Fibroblast of villous mesenchyme (primary cell): ENCODE data around the gene SHISAL1. TPM values are rescaled to one million over a fixed set of nuclear protein-coding genes. Genes with fewer than 3 reads are reported as not detected.

Source experiments
- DNase-seq: peaks from one replicate; pipeline ENCODE4 v3.0.0-alpha.2; 2010; ENCODE audit warnings: low read depth
- H3K4me3 ChIP-seq: 2 replicates; pipeline ENCODE4 v1.5.1; 2011; ENCODE audit warnings: low read depth, mild to moderate bottlenecking, low read length
- CTCF ChIP-seq: IDR thresholded peaks from 2 replicates; pipeline ENCODE4 v1.5.1; 2012; ENCODE audit warnings: low read depth, mild to moderate bottlenecking, low read length; ENCODE audit not compliant: insufficient read depth
- total RNA-seq: library from RNA; depleted of rRNA; stranded (reverse); fragments of >200 nt; gene quantifications from 2 replicates; pipeline ENCODE4 v1.2.3, GENCODE V29; 2012

SHISAL1 gene
- total RNA-seq, 1 donor, result 3.0 TPM

- peak; percentile 4 for TF ChIP-seq CTCF
- DNase-seq, result peak; percentile 46
- no peak overlapping the region for H3K4me3 ChIP-seq
These were observed 19.3 kb upstream of the SHISAL1 start for GRCh38 chr22:44331881-44332714.

- TF ChIP-seq CTCF, result no peak
- peak overlapping the region; percentile 12 for H3K4me3 ChIP-seq
- DNase-seq, result no peak
These were observed 18.3 kb upstream of the SHISAL1 start for GRCh38 chr22:44330744-44331660.

- no peak for TF ChIP-seq CTCF
- no peak for DNase-seq
- no peak overlapping the region for H3K4me3 ChIP-seq
These were observed 17.5 kb upstream of the SHISAL1 start for GRCh38 chr22:44330188-44330743.

- peak; percentile 13 for TF ChIP-seq CTCF
- H3K4me3 ChIP-seq, result no peak overlapping the region
- DNase-seq, result no peak
These were observed 16.5 kb upstream of the SHISAL1 start for GRCh38 chr22:44329179-44329796.

GRCh38 chr22:44328762-44329161 lies 16.0 kb upstream of the SHISAL1 start:
- TF ChIP-seq CTCF, result no peak
- H3K4me3 ChIP-seq, result no peak overlapping the region
- no peak for DNase-seq

GRCh38 chr22:44328326-44328725 lies 15.6 kb upstream of the SHISAL1 start:
- no peak for TF ChIP-seq CTCF
- H3K4me3 ChIP-seq, result no peak overlapping the region
- DNase-seq, result no peak
